HEK293 (cell line): ENCODE results near the gene CDC42EP3.

Experiments used
- CTCF ChIA-PET: fragments of 350-600 bp; formaldehyde crosslinking; extraction: SDS; loops from one replicate; lab custom pipeline; 2021; ENCODE audit warnings: antibody characterized with exemption; lab: Yijun Ruan, JAX
- POLR2A ChIA-PET: fragments of 300-600 bp; formaldehyde crosslinking; extraction: SDS; loops from one replicate; lab custom pipeline; 2020; ENCODE audit warnings: antibody characterized with exemption, inconsistent platforms; lab: Yijun Ruan, JAX
- H3K27ac ChIP-seq: fragments of 200-500 bp; sonication (Bioruptor generic); 2 replicates; pipeline ENCODE4 v1.5.1; 2014; ENCODE audit warnings: low read depth, low read length, control low read depth, inconsistent platforms; ENCODE audit errors: extremely low read depth
- H3K36me3 ChIP-seq, 2 experiments: fragments of 200-500 bp in 1 of 2; sonication (Bioruptor generic) in 1 of 2; 1 replicate in 1 of 2; 2 replicates in 1 of 2; pipeline ENCODE4 v1.5.1; 2014 to 2017; ENCODE audit warnings: inconsistent platforms in 2 of 2, low read length in 2 of 2; ENCODE audit not compliant: control insufficient read depth in 2 of 2, insufficient read depth in 1 of 2
- H3K4me1 ChIP-seq: fragments of 200-500 bp; sonication (Bioruptor generic); 2 replicates; pipeline ENCODE4 v1.5.1; 2014; ENCODE audit warnings: mild to moderate bottlenecking, low read length, inconsistent platforms; ENCODE audit not compliant: control insufficient read depth, insufficient read depth
- H3K4me3 ChIP-seq: 2 replicates; pipeline ENCODE4 v1.5.1; 2011; ENCODE audit warnings: low read depth, mild to moderate bottlenecking, control low read depth, low read length, moderate library complexity
- H3K9me3 ChIP-seq: fragments of 200-500 bp; sonication (Bioruptor generic); 2 replicates; pipeline ENCODE4 v1.5.1; 2014; ENCODE audit warnings: low read depth, low read length, inconsistent platforms; ENCODE audit not compliant: control insufficient read depth, insufficient read depth
- GLI2 ChIP-seq: fragments of 450-650 bp; formaldehyde crosslinking; IDR thresholded peaks from 2 replicates; pipeline ENCODE4; 2017; ENCODE audit warnings: missing biosample characterization, missing genetic modification characterization, low read depth, borderline replicate concordance
- GLIS1 ChIP-seq: fragments of 450-650 bp; formaldehyde crosslinking; IDR thresholded peaks from 2 replicates; pipeline ENCODE4 v1.5.1; 2016; ENCODE audit warnings: missing biosample characterization, missing genetic modification characterization
- HOXD13 ChIP-seq: sonication (generic); formaldehyde crosslinking; IDR thresholded peaks from 2 replicates; pipeline ENCODE4 v1.8.0; 2022; ENCODE audit warnings: missing genetic modification reagents, borderline replicate concordance
- MEIS1 ChIP-seq: sonication (generic); formaldehyde crosslinking; IDR thresholded peaks from 2 replicates; pipeline ENCODE4 v1.8.1; 2022; ENCODE audit warnings: missing genetic modification reagents, mild to moderate bottlenecking, borderline replicate concordance
- PRDM1 ChIP-seq: fragments of 450-650 bp; formaldehyde crosslinking; IDR thresholded peaks from 2 replicates; pipeline ENCODE4; 2016; ENCODE audit warnings: missing biosample characterization, missing genetic modification characterization
- RBAK ChIP-seq: fragments of 450-650 bp; formaldehyde crosslinking; IDR thresholded peaks from 2 replicates; pipeline ENCODE4 v1.5.1; 2016; ENCODE audit warnings: missing biosample characterization, missing genetic modification characterization
- SCRT1 ChIP-seq: fragments of 450-650 bp; formaldehyde crosslinking; IDR thresholded peaks from 2 replicates; pipeline ENCODE4 v1.5.1; 2016; ENCODE audit warnings: missing biosample characterization, missing genetic modification characterization, borderline replicate concordance
- ZBTB8A ChIP-seq: fragments of 450-650 bp; formaldehyde crosslinking; IDR thresholded peaks from 2 replicates; pipeline ENCODE4 v1.5.1; 2016; ENCODE audit warnings: missing biosample characterization, missing genetic modification characterization
- ZFP3 ChIP-seq: fragments of 450-650 bp; formaldehyde crosslinking; IDR thresholded peaks from 2 replicates; pipeline ENCODE4 v1.5.1; 2016; ENCODE audit warnings: low read depth, missing biosample characterization, missing genetic modification characterization
- ZNF155 ChIP-seq: fragments of 450-650 bp; formaldehyde crosslinking; IDR thresholded peaks from 2 replicates; pipeline ENCODE4 v1.5.1; 2016; ENCODE audit warnings: missing biosample characterization, missing genetic modification characterization
- ZNF274 ChIP-seq, 2 experiments: fragments of 200-500 bp in 1 of 2; fragments of 450-650 bp in 1 of 2; sonication (Bioruptor generic) in 1 of 2; formaldehyde crosslinking in 1 of 2; IDR thresholded peaks; 2 replicates each; pipeline versions ENCODE4 v1.5.1 to v1.6.1; 2014 to 2016; ENCODE audit warnings: borderline replicate concordance in 1 of 2, inconsistent platforms in 1 of 2, low read length in 1 of 2, missing biosample characterization in 1 of 2, missing genetic modification characterization in 1 of 2
- ZNF324 ChIP-seq: fragments of 450-650 bp; formaldehyde crosslinking; IDR thresholded peaks from 2 replicates; pipeline ENCODE4 v1.5.1; 2016; ENCODE audit warnings: missing biosample characterization, missing genetic modification characterization
- ZNF433 ChIP-seq: fragments of 450-650 bp; formaldehyde crosslinking; IDR thresholded peaks from 2 replicates; pipeline ENCODE4 v1.5.1; 2016; ENCODE audit warnings: missing biosample characterization, missing genetic modification characterization, low read depth
- ZNF501 ChIP-seq: fragments of 450-650 bp; formaldehyde crosslinking; IDR thresholded peaks from 2 replicates; pipeline ENCODE4 v1.5.1; 2016; ENCODE audit warnings: missing biosample characterization, missing genetic modification characterization
- ZNF530 ChIP-seq: fragments of 450-650 bp; formaldehyde crosslinking; IDR thresholded peaks from 2 replicates; pipeline ENCODE4 v1.5.1; 2016; ENCODE audit warnings: low read depth, missing biosample characterization, missing genetic modification characterization
- ZNF624 ChIP-seq: fragments of 450-650 bp; formaldehyde crosslinking; IDR thresholded peaks from 2 replicates; pipeline ENCODE4 v1.5.1; 2017; ENCODE audit warnings: missing biosample characterization, missing genetic modification characterization
- ZNF626 ChIP-seq: fragments of 450-650 bp; sonication (Bioruptor Pico); formaldehyde crosslinking; IDR thresholded peaks from 2 replicates; pipeline ENCODE4 v1.5.1; 2018; ENCODE audit warnings: missing biosample characterization, missing genetic modification characterization, inconsistent platforms
- ZNF747 ChIP-seq: fragments of 450-650 bp; formaldehyde crosslinking; IDR thresholded peaks from 2 replicates; pipeline ENCODE4 v1.5.1; 2016; ENCODE audit warnings: missing biosample characterization, missing genetic modification characterization
- ZNF76 ChIP-seq: fragments of 450-650 bp; formaldehyde crosslinking; IDR thresholded peaks from 2 replicates; pipeline ENCODE4; 2016; ENCODE audit warnings: low read depth, missing biosample characterization, missing genetic modification characterization, borderline replicate concordance
- TF ChIP-seq, protein P1 (sequence below): fragments of 450-650 bp; formaldehyde crosslinking; IDR thresholded peaks from 2 replicates; pipeline ENCODE4 v1.5.1; 2016; ENCODE audit warnings: missing biosample characterization, missing genetic modification characterization
- TF ChIP-seq, protein P2 (sequence below): fragments of 450-650 bp; formaldehyde crosslinking; IDR thresholded peaks from 2 replicates; pipeline ENCODE4 v1.5.1; 2016; ENCODE audit warnings: missing biosample characterization, missing genetic modification characterization
- TF ChIP-seq, protein P3 (sequence below): fragments of 450-650 bp; formaldehyde crosslinking; IDR thresholded peaks from 2 replicates; pipeline ENCODE4 v1.5.1; 2016; ENCODE audit warnings: missing biosample characterization, missing genetic modification characterization
- TF ChIP-seq, protein P4 (sequence below): fragments of 450-650 bp; formaldehyde crosslinking; IDR thresholded peaks from 2 replicates; pipeline ENCODE4 v1.5.1; 2016; ENCODE audit warnings: missing biosample characterization, missing genetic modification characterization, borderline replicate concordance
- TF ChIP-seq, protein P5 (sequence below): sonication (generic); formaldehyde crosslinking; IDR thresholded peaks from 2 replicates; pipeline ENCODE4 v1.8.1; 2022; ENCODE audit warnings: mild to moderate bottlenecking, moderate library complexity, missing genetic modification reagents

The CDC42EP3 gene

DNA sequence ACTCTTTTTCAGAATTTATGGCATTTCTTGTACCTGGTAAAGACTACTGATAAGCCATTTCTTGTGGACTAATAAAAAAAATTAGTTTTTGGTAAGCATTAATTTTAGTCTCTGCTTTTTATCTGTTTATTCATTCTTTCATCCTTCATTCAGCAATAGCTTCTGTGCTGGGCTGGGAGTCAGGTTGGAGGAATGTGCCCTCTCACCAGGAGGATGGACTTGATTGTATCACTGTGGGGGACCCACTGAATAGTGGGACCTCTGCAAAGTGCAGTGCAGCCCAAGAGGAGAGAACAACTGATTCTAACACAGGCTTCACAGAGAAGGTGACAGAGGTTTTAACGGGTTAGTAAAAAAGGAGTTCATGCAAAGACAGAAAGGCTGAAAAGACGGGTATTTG is 39.1 kb downstream of the CDC42EP3 start:
- Histone ChIP-seq H3K4me1 (peaks cover 24% of the 10 kb centered on the region), H3K27ac (no peak overlapping the region), H3K4me3 (no peak overlapping the region), H3K36me3 (no peaks in the 10 kb centered on the region), H3K9me3 (no peaks in the 10 kb centered on the region)
- ChIA-PET POLR2A (no interaction called here), CTCF (no interaction called here)
- TF ChIP-seq GLIS1 = peak; percentile 47; the same call in 1 of the 2 replicates
- TF ChIP-seq ZNF530 (tag by site-specific recombination) = no peak

DNA sequence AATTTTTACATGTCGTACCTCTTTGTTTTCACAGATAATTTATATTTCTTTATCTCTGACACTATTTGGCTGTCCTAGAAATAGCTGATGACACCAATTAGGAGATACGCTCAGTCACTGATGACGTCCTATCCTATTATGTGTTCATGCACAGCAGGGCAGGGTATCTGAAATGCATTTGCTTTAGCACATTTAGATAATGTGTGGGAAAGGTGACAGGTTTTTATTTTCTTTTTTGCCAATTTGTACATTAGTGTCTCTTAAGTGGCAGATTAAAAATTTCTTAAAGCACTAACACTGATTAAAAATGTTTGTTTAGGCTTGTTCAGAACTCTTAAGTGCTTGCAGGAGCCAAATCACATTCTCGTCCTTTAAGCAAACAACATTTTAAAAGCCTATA is 39.7 kb downstream of the CDC42EP3 start:
- Histone ChIP-seq H3K9me3 (no peaks in the 10 kb centered on the region), H3K4me3 (no peak overlapping the region), H3K36me3 (no peaks in the 10 kb centered on the region), H3K27ac (no peak overlapping the region), H3K4me1 (peaks cover 24% of the 10 kb centered on the region)
- ChIA-PET CTCF (interaction anchor here (1.2 kb wide), 1 partner anchor 201 kb away, joined by 3 read pairs; no protein-coding TSS in a partner anchor), POLR2A (no interaction called here)
- no peak for TF ChIP-seq ZFP3 (tag by site-specific recombination)
- no peak for TF ChIP-seq SCRT1
- TF ChIP-seq, protein P1, sequence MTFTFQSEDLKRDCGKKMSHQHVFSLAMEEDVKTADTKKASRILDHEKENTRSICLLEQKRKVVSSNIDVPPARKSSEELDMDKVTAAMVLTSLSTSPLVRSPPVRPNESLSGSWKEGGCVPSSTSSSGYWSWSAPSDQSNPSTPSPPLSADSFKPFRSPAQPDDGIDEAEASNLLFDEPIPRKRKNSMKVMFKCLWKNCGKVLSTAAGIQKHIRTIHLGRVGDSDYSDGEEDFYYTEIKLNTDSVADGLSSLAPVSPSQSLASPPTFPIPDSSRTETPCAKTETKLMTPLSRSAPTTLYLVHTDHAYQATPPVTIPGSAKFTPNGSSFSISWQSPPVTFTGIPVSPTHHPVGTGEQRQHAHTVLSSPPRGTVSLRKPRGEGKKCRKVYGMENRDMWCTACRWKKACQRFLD (tag by site-specific recombination) = no peak
- TF ChIP-seq RBAK (tag by site-specific recombination) = no peak
- no peak for TF ChIP-seq GLI2 (tag by site-specific recombination)
- no peak for TF ChIP-seq ZNF155
- no peak for TF ChIP-seq ZNF324 (tag by site-specific recombination)
- TF ChIP-seq ZNF433 (tag by site-specific recombination) = no peak
- TF ChIP-seq, protein P2, sequence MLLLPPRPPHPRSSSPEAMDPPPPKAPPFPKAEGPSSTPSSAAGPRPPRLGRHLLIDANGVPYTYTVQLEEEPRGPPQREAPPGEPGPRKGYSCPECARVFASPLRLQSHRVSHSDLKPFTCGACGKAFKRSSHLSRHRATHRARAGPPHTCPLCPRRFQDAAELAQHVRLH (tag by site-specific recombination) = peak; percentile 68
- TF ChIP-seq, protein P3, sequence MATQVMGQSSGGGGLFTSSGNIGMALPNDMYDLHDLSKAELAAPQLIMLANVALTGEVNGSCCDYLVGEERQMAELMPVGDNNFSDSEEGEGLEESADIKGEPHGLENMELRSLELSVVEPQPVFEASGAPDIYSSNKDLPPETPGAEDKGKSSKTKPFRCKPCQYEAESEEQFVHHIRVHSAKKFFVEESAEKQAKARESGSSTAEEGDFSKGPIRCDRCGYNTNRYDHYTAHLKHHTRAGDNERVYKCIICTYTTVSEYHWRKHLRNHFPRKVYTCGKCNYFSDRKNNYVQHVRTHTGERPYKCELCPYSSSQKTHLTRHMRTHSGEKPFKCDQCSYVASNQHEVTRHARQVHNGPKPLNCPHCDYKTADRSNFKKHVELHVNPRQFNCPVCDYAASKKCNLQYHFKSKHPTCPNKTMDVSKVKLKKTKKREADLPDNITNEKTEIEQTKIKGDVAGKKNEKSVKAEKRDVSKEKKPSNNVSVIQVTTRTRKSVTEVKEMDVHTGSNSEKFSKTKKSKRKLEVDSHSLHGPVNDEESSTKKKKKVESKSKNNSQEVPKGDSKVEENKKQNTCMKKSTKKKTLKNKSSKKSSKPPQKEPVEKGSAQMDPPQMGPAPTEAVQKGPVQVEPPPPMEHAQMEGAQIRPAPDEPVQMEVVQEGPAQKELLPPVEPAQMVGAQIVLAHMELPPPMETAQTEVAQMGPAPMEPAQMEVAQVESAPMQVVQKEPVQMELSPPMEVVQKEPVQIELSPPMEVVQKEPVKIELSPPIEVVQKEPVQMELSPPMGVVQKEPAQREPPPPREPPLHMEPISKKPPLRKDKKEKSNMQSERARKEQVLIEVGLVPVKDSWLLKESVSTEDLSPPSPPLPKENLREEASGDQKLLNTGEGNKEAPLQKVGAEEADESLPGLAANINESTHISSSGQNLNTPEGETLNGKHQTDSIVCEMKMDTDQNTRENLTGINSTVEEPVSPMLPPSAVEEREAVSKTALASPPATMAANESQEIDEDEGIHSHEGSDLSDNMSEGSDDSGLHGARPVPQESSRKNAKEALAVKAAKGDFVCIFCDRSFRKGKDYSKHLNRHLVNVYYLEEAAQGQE = no peak
- TF ChIP-seq, protein P4, sequence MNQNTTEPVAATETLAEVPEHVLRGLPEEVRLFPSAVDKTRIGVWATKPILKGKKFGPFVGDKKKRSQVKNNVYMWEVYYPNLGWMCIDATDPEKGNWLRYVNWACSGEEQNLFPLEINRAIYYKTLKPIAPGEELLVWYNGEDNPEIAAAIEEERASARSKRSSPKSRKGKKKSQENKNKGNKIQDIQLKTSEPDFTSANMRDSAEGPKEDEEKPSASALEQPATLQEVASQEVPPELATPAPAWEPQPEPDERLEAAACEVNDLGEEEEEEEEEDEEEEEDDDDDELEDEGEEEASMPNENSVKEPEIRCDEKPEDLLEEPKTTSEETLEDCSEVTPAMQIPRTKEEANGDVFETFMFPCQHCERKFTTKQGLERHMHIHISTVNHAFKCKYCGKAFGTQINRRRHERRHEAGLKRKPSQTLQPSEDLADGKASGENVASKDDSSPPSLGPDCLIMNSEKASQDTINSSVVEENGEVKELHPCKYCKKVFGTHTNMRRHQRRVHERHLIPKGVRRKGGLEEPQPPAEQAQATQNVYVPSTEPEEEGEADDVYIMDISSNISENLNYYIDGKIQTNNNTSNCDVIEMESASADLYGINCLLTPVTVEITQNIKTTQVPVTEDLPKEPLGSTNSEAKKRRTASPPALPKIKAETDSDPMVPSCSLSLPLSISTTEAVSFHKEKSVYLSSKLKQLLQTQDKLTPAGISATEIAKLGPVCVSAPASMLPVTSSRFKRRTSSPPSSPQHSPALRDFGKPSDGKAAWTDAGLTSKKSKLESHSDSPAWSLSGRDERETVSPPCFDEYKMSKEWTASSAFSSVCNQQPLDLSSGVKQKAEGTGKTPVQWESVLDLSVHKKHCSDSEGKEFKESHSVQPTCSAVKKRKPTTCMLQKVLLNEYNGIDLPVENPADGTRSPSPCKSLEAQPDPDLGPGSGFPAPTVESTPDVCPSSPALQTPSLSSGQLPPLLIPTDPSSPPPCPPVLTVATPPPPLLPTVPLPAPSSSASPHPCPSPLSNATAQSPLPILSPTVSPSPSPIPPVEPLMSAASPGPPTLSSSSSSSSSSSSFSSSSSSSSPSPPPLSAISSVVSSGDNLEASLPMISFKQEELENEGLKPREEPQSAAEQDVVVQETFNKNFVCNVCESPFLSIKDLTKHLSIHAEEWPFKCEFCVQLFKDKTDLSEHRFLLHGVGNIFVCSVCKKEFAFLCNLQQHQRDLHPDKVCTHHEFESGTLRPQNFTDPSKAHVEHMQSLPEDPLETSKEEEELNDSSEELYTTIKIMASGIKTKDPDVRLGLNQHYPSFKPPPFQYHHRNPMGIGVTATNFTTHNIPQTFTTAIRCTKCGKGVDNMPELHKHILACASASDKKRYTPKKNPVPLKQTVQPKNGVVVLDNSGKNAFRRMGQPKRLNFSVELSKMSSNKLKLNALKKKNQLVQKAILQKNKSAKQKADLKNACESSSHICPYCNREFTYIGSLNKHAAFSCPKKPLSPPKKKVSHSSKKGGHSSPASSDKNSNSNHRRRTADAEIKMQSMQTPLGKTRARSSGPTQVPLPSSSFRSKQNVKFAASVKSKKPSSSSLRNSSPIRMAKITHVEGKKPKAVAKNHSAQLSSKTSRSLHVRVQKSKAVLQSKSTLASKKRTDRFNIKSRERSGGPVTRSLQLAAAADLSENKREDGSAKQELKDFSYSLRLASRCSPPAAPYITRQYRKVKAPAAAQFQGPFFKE (tag by site-specific recombination) = no peak
- TF ChIP-seq MEIS1 (CRISPR knock-in tag) = no peak
- TF ChIP-seq ZNF501 = no peak
- no peak for TF ChIP-seq ZNF626
- TF ChIP-seq ZNF624 (tag by site-specific recombination) = no peak
- TF ChIP-seq, protein P5, sequence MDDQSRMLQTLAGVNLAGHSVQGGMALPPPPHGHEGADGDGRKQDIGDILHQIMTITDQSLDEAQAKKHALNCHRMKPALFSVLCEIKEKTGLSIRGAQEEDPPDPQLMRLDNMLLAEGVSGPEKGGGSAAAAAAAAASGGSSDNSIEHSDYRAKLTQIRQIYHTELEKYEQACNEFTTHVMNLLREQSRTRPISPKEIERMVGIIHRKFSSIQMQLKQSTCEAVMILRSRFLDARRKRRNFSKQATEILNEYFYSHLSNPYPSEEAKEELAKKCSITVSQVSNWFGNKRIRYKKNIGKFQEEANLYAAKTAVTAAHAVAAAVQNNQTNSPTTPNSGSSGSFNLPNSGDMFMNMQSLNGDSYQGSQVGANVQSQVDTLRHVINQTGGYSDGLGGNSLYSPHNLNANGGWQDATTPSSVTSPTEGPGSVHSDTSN (CRISPR knock-in tag) = no peak
- TF ChIP-seq ZBTB8A (tag by site-specific recombination) = no peak
- no peak for TF ChIP-seq ZNF274 (IDR thresholded peaks at IDR 0.05; ENCODE audit: low read length)
- no peak for TF ChIP-seq ZNF274 (tag by site-specific recombination; IDR thresholded peaks at IDR 0.05; ENCODE audit: borderline replicate concordance)
- no peak for TF ChIP-seq ZNF747 (tag by site-specific recombination)
- no peak for TF ChIP-seq PRDM1 (tag by site-specific recombination)
- no peak for TF ChIP-seq HOXD13
- no peak for TF ChIP-seq ZNF76
